OCI-LY1 (cell line): ENCODE data around the gene SYTL4.

Experiments used
- H2AFZ ChIP-seq: fragments of 200-600 bp; sonication (generic), shearing (Covaris generic); 2 replicates; pipeline ENCODE4 v1.6.0; 2014; ENCODE audit warnings: antibody characterized with exemption, mild to moderate bottlenecking, low read length
- H3F3A ChIP-seq: fragments of 200-600 bp; sonication (generic), shearing (Covaris generic); 2 replicates; pipeline ENCODE4 v1.6.0; 2014; ENCODE audit warnings: mild to moderate bottlenecking, antibody characterized with exemption, low read length, moderate library complexity; ENCODE audit not compliant: insufficient read depth
- H3K27ac ChIP-seq: fragments of 200-600 bp; sonication (generic); 2 replicates; pipeline ENCODE4 v1.5.1; 2014; ENCODE audit warnings: low read length, mixed run types, mild to moderate bottlenecking, low read depth; ENCODE audit not compliant: poor library complexity, severe bottlenecking
- H3K27me3 ChIP-seq: fragments of 200-600 bp; sonication (generic); 2 replicates; pipeline ENCODE4 v1.6.0; 2014; ENCODE audit warnings: antibody characterized with exemption, mild to moderate bottlenecking, low read length, moderate library complexity; ENCODE audit not compliant: insufficient read depth
- H3K36me3 ChIP-seq: fragments of 200-600 bp; sonication (generic); 2 replicates; pipeline ENCODE4 v1.6.1; 2014; ENCODE audit warnings: mild to moderate bottlenecking, antibody characterized with exemption, low read length, moderate library complexity, mixed read lengths; ENCODE audit not compliant: insufficient read depth
- H3K4me1 ChIP-seq: fragments of 200-600 bp; sonication (generic); 2 replicates; pipeline ENCODE4 v1.5.1; 2014; ENCODE audit warnings: mild to moderate bottlenecking, low read length, moderate library complexity; ENCODE audit not compliant: insufficient read depth, severe bottlenecking
- H3K4me2 ChIP-seq: fragments of 200-600 bp; sonication (generic), shearing (Covaris generic); 2 replicates; pipeline ENCODE4 v1.6.1; 2014; ENCODE audit warnings: low read length
- H3K4me3 ChIP-seq: fragments of 200-600 bp; sonication (generic); 2 replicates; pipeline ENCODE4 v1.5.1; 2014; ENCODE audit warnings: low read length, low read depth, mild to moderate bottlenecking, mixed read lengths; ENCODE audit not compliant: poor library complexity, severe bottlenecking
- H3K79me2 ChIP-seq: fragments of 200-600 bp; shearing (Covaris generic); 2 replicates; pipeline ENCODE4 v1.6.1; 2016; ENCODE audit warnings: mixed run types, low read length, mixed read lengths; ENCODE audit not compliant: insufficient read depth
- H3K9ac ChIP-seq: fragments of 200-600 bp; sonication (generic), shearing (Covaris generic); 2 replicates; pipeline ENCODE4 v1.6.1; 2014; ENCODE audit warnings: mild to moderate bottlenecking, low read length, mixed read lengths
- H3K9me2 ChIP-seq: fragments of 200-600 bp; sonication (generic), shearing (Covaris generic); 2 replicates; pipeline ENCODE4 v1.6.1; 2014; ENCODE audit warnings: low read depth, mild to moderate bottlenecking, low read length, mixed read lengths
- H3K9me3 ChIP-seq: fragments of 200-600 bp; shearing (Covaris generic); 2 replicates; pipeline ENCODE4 v1.6.1; 2014; ENCODE audit warnings: low read length, mixed read lengths
- H4K20me1 ChIP-seq: fragments of 200-600 bp; sonication (generic), shearing (Covaris generic); 2 replicates; pipeline ENCODE4 v1.6.0; 2016; ENCODE audit warnings: mild to moderate bottlenecking, low read length; ENCODE audit not compliant: insufficient read depth
- CTCF ChIP-seq: fragments of 200-600 bp; sonication (generic), shearing (Covaris generic); IDR thresholded peaks from 2 replicates; pipeline ENCODE4 v1.5.1; 2017; ENCODE audit warnings: mild to moderate bottlenecking, antibody characterized with exemption, low read length, moderate library complexity, mixed read lengths
- EZH2 ChIP-seq: fragments of 200-600 bp; sonication (generic), shearing (Covaris generic); IDR thresholded peaks from 2 replicates; pipeline ENCODE4 v1.8.0; 2017; ENCODE audit warnings: borderline replicate concordance, mixed run types, mild to moderate bottlenecking, antibody characterized with exemption, low read length, moderate library complexity, mixed read lengths

SYTL4 gene

GRCh38 chrX:100717363-100717762, 14.6 kb downstream of the SYTL4 start:
- no peaks in the 10 kb centered on the region for H3K79me2 ChIP-seq
- no peak overlapping the region for H3K27ac ChIP-seq
- no peaks in the 10 kb centered on the region for H3K9me2 ChIP-seq
- H3K4me2 ChIP-seq: no peak overlapping the region
- H3K9ac ChIP-seq: no peak overlapping the region
- TF ChIP-seq EZH2 (no peak), CTCF (no peak)
- H3K36me3 ChIP-seq: no peaks in the 10 kb centered on the region
- no peaks in the 10 kb centered on the region for H3K9me3 ChIP-seq
- no peak overlapping the region for H2AFZ ChIP-seq
- H3K4me3 ChIP-seq: no peak overlapping the region
- no peaks in the 10 kb centered on the region for H3K4me1 ChIP-seq
- no peaks in the 10 kb centered on the region for H3F3A ChIP-seq
- no peaks in the 10 kb centered on the region for H4K20me1 ChIP-seq
- no peaks in the 10 kb centered on the region for H3K27me3 ChIP-seq

GRCh38 chrX:100710816-100711215, 21.1 kb downstream of the SYTL4 start:
- Histone ChIP-seq H3K9ac (no peak overlapping the region), H2AFZ (no peak overlapping the region), H4K20me1 (no peaks in the 10 kb centered on the region), H3K4me1 (no peaks in the 10 kb centered on the region), H3K9me2 (no peaks in the 10 kb centered on the region), H3K36me3 (no peaks in the 10 kb centered on the region), H3K27ac (no peak overlapping the region), H3K4me3 (no peak overlapping the region), H3K9me3 (no peaks in the 10 kb centered on the region), H3K79me2 (no peaks in the 10 kb centered on the region), H3F3A (no peaks in the 10 kb centered on the region), H3K27me3 (no peaks in the 10 kb centered on the region), H3K4me2 (no peak overlapping the region)
- TF ChIP-seq EZH2 (no peak), CTCF (no peak)

- no peak for TF ChIP-seq EZH2
- TF ChIP-seq CTCF: no peak
- H2AFZ ChIP-seq: no peak overlapping the region
- H3K79me2 ChIP-seq: no peaks in the 10 kb centered on the region
- H3K4me1 ChIP-seq: no peaks in the 10 kb centered on the region
- no peaks in the 10 kb centered on the region for H4K20me1 ChIP-seq
- H3K9ac ChIP-seq: no peak overlapping the region
- no peaks in the 10 kb centered on the region for H3K36me3 ChIP-seq
- H3K9me2 ChIP-seq: no peaks in the 10 kb centered on the region
- no peak overlapping the region for H3K4me2 ChIP-seq
- no peak overlapping the region for H3K27ac ChIP-seq
- H3K4me3 ChIP-seq: no peak overlapping the region
- no peaks in the 10 kb centered on the region for H3K27me3 ChIP-seq
- no peaks in the 10 kb centered on the region for H3F3A ChIP-seq
- H3K9me3 ChIP-seq: no peaks in the 10 kb centered on the region
Measured at GRCh38 chrX:100704581-100705203, 27.2 kb downstream of the SYTL4 start.
